Uterus (tissue), 2 donors: ENCODE data around the gene SERPINI2.

ENCODE experiments used
- CTCF ChIP-seq, 4 experiments: fragments of 200-600 bp in 2 of 4; fragments of 450-650 bp in 2 of 4; sonication (generic) in 2 of 4; IDR thresholded peaks; one replicate each; pipeline ENCODE4 v1.5.1; 2016 to 2019; ENCODE audit warnings: antibody characterized with exemption in 4 of 4, mild to moderate bottlenecking in 2 of 4, moderate library complexity in 1 of 4
- POLR2A ChIP-seq, 2 donors: fragments of 450-650 bp; IDR thresholded peaks; one replicate each; pipeline ENCODE4 v1.6.1; 2016; ENCODE audit warnings: antibody characterized with exemption in 2 of 2, mild to moderate bottlenecking in 1 of 2, moderate library complexity in 1 of 2

- TF ChIP-seq CTCF (IDR thresholded peaks at IDR 0.05) (no peak), POLR2A (IDR thresholded peaks at IDR 0.05) (no peak)
These were observed 6.9 kb upstream of the SERPINI2 start for GRCh38 chr3:167480748-167481147.
